HG03025 (cell line): ENCODE measurements around the gene MXRA7.
A peak's percentile ranks its signal among the peaks of the same experiment; 100 is the strongest.
"Not testable (repeated sequence)": the region's sequence is repeated elsewhere in the genome, so short reads cannot be mapped to it uniquely, and the experiment has no call there.

Source experiments
- ATAC-seq: cut with Tn5 transposase; IDR thresholded peaks from one replicate; pipeline ENCODE4 v1.9.1; 2021; ENCODE audit warnings: mild to moderate bottlenecking, moderate library complexity; ENCODE audit not compliant: unreplicated experiment, low FRiP score

The MXRA7 gene

DNA sequence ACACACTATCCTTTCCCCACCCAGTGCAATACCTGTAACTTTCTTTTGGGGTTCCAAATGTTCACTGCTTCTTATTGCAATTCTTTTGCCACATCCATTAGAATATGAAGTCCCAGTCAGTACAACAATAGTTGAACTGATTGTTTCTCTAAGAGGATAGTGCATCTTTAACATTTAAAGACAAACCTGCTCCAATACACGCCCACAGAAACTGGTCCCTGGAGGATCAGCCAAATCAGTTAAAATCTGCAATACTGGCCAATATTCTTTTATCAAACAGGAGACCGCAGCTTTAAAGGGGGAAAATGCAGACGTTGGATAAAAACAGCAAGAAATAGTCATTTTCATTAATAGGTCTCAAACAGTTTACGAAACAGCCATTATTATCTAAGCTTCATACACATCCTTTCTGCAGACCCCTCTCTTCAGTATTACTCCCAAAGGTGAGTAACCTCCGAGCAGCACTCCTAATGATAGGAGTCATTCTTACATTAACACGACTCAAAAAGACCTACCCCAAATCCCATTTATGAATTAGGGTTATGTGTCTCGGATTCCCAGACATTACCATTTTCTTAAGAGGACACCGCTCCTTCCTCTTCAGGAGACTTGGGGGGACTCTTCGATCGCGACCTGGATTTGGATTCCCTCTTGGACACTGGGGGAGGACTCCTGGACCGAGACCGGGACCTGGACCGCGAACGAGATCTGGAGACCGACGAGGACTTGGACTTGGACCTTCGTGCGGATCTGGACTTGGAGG is 25.0 kb upstream of the MXRA7 start:
- ATAC-seq, result no peak

DNA sequence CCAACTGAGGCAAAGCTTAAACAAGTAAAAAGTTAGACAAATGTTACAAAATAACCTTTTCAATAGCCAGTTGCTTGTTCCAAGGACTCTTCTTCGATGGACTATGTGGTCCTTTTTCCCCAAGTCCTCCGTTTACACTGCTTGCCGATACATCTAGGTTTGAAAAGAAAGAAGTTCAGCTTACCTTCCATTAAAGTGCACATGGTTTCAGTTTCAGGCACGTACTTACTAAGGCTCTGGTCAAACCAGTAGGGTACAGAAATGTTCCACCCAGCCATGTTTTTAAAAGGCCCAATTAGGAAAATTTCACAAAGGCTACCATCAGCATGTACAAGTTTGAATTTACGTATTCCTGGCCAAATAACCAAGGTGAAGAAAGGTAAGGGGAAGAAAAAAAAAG is 24.2 kb upstream of the MXRA7 start:
- no peak for ATAC-seq

DNA sequence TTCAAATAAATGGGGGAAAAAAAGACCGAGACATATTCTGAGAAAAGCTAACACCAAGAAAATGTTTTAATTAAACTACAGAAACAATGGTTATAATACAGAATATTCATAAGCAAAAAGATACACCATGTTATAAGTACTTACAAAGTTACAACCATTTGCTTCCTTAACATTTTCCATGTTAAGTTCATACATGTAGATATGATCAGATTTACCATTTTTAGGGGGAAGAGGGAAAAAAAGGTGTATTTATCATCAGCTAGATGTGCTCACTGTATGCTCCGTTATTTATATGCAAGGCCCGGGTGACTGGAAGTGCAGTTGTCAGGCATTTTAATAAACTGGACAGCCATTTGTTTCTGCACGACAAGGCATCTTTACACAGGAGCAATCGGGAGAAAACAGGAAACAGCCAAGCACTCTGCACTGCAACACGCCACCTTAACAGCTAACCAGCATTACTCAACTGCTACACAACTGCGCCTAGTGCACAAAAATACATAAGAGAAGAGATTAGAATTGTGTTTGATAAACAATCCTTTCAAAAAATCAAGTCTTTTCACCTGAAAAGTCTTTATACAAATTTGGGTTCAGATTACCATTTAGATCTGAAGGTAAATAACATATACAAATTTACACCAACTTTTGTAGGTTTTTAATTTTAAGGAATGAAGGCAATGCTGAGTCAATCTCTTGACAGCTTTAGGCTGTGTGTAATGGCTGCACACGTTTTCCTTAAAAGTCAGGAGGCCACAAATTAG is 23.5 kb upstream of the MXRA7 start:
- no peak for ATAC-seq

DNA sequence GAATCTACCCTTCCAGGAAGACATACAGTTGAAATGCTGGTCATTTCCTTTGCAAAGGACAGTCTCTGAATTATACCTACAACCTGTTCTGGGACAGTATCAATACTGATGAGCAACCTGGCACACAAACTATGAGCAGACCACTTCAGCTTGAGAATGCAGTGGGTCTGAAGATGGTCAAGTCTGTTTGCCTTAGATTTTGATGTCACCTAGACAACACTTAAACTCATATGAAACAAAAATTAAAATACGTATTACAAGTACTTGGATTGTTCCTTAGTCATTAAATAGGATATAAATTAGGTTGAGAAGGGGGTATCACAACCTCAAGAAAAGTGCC is 22.8 kb upstream of the MXRA7 start:
- no peak for ATAC-seq

DNA sequence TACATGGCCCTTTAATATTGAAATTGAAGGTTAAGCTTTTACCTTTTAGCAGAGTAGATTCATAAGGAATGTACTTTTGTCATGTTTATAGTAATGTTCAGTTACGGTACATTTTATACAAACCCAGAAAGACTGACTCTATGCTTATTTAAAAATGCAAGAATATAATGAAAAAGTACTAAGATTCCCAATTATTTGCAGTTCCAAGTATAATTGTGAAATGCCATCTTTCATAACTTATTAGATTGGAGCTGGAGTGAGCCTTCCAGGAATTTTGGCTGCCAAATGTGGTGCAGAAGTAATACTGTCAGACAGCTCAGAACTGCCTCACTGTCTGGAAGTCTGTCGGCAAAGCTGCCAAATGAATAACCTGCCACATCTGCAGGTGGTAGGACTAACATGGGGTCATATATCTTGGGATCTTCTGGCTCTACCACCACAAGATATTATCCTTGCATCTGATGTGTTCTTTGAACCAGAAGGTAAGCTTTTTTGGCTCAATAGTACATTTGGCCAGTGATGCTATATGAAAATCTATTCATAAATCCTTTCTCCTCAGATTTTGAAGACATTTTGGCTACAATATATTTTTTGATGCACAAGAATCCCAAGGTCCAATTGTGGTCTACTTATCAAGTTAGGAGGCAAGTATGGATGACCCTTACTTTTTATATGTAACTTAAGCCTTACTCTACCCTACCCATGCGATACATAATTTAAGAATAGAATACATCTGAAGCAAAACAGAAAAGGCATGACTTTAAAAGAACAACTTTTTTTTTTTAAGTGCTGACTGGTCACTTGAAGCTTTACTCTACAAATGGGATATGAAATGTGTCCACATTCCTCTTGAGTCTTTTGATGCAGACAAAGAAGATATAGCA is 22.2 kb upstream of the MXRA7 start:
- ATAC-seq, result no peak

DNA sequence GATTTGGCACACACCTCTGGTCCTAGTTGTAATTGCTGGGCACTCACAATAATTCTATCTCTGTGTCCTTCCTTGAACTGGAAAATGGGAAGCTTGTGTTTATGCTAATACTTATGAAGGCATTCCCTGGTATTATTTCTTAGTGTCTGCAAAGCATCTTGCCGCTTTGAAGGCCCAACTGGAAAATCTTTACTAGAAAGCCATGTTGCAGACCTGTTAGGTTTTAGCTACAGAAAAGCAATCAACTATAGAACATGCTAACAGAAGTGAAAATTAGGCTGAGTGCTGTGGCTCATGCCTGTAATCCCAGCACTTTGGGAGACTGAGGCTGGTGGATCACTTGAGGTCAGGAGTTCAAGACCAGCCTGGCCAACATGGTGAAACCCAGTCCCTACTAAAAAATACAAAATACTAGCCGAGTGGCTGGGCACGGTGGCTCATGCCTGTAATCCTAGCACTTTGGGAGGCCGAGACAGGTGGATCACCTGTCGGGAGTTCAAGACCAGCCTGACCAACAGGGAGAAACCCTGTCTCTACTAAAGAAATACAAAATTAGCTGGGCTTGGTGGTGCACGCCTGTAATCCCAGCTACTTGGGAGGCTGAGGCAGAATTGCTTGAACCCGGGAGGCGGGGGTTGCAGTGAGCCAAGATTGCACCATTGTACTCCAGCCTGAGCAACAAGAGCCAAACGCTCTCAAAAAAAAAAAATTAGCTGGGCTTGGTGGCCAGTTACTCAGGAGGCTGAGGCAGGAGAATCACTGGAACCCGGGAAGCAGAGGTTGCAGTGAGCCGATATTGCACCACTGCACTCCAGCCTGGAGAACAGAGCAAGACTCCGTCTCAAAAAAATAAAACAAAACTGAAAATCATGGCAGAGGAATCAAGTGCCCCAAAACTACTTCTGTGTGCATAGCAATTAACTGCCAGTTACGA is 21.3 kb upstream of the MXRA7 start:
- ATAC-seq, result not testable (repeated sequence)

DNA sequence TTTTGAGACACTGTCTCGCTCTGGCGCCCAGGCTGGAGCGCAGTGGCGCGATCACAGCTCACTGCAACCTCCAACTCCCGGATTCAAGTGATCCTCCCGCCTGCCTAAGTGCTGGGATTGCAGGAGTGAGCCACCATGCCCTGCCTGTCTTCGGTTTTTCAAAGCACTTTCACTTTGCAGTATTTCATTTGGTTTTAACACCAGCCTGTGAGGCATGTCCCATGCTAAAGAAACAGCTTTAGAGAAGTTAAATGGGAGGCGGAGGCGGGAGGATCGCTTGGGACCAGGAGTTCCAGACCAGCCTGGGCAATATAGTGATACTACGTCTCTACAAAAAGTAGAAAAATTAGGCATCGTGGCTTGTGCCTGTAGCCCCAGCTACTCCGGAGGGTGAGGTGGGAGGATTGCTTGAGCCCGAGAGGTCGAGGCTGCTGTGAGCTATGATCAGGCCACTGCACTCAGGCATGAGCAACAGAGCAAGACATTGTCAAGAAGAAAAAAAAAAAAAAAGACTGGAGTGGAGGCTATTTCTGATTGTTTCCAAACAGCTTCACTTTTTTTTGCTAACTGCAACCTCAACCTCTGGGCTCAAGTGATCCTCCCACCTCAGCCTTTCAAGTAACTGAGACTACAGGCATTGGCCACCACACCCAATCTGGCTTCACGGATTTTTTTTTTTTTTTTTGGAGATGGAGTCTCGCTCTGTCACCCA is 17.1 kb upstream of the MXRA7 start:
- ATAC-seq, result no peak

DNA sequence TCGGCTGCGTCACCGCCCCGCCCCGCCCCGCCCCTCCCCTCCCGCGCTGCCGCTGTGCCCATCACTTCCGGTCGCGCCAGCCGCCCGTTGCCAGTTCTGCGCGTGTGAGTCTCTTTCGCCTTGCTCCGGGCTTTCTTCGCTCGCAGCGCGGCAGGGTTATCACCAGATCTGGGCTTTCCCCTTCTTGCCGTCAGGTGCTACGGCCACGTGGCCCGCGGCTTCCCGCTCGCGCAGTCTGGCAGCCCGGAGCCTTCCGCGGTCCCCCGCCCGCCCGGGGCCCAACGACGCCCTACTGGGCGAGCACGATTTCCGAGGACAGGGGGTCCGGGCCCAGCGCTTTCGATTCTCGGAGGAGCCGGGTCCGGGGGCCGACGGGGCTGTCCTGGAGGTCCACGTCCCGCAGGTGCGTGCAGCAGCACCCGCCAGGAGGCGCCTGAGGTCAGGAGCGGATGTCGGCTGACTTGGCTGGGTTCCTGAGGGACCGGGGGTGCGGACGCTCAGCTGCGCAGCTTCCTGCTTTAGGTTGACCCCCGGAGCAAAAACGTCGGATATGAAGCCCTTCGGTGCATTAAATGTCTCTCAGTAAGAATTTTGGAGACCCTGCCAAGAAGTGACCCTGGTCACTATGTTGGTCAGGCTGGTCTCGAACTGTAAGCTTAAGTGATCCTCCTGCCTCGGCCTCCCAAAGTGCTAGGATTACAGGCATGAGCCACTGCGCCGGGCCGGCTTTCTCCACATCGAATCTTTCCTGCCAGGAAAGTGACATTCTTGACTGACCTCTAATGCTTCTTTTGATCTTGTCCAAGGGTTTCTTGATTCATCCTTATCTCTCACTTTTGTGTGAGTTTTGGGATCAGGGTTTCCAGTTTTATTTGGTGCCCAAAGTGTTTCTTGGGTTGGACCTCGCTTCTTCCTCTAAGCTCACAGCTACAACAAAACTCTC is 16.3 kb upstream of the MXRA7 start, which contains the start of gene METTL23:
Gene METTL23, plus strand, starts transcription at position 64 of the 943 bp plus-strand sequence. CDS start 2,872 bp downstream, outside the sequence.
- peak; percentile 22 for ATAC-seq

DNA sequence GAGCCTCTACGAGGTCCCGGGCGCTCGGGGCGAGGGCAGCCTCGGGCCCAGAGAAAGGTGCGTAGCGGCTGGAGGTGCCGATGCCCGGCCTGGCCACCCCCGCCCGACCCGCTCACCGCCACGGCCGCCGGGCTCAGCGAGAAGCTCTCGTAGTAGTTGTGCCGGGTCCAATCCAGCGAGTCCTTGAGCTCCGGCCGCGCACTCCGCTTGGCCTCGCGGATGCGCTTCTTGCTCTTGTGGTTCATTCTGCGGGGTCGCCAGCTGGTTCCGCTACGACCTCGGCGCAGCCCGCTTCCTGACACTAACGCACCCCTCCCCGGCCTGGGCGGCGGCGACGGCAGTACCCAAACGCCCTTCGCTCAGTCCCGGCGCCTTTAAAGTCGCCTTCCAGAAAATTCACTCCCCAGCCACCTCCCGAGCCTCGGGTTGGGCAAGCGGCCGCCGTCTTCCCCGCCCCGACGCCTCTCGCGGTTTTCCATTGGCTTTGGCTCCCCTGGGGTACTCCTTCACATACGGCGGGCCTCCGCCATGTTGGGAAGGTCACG is 15.5 kb upstream of the MXRA7 start, which contains the start of gene JMJD6:
Gene JMJD6, minus strand, starts transcription at position 376 of the 545 bp plus-strand sequence. Its CDS starts 131 bp downstream, at position 245.
- ATAC-seq, result peak; percentile 72

DNA sequence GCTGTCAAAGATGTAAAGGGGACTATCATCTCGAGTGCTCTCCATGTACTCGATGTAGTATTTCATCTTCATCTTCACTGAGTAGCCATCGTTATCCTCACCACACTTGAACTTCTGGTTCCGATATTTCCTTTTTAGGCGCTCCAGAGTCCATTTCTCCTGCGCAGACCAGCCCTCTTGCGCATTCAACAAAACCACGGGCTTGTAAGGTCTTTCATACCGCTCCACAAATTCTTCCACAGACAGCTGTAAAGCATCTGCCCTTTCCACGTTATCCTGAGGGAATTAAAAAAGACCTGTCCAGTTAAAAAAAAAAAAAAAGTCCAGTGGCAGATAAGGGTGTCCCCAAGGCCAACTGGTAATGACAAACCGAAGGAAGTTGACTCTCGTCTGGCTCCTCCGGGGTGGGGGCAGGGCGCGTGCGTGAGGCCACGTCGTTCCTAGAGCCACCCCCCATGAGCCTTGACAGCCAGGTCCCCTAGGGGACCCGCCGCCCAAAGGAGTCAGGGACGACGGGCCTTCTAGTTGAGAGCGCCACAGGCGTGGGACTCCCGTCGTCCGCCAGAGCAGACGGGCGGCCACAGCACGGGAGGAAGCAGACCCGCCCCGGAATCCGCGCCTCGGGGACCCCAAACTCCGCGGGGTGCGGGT is 14.9 kb upstream of the MXRA7 start:
- peak; percentile 17 for ATAC-seq

DNA sequence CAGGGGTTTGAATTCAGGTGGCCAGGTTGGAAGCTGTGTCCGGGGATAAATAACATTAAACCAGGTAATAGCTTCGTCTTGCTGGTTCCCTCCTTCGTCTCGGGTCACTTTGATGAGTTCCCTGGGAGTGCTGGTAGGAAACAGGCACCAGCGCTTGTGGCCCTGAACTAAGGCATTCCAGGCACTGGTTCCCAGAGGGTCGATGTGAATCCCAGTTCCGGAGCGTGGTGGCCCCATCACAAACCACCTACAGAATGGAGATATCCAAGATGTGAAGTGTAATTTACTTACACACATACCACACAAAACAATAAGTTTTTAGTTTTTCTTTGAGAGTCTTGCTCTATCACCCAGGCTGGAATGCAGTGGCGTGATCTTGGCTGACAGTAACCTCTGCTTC is 13.0 kb upstream of the MXRA7 start:
- ATAC-seq, result no peak

DNA sequence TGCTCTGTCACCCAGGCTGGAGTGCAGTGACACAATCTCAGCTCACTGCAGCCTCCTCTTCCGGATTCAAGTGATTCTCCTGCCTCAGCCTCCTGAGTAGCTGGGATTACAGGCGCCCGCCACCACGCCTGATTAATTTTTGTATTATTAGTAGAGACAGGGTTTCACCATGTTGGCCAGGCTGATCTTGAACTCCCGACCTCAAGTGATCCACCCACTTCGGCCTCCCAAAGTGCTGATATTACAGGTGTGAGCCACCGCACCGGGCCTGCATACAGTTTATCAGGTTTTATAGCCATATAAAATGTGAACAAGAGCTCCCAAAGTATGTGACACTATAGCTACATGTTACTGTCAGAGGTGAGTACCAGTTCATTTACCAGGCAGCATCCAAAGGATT is 12.2 kb upstream of the MXRA7 start:
- not testable (repeated sequence) for ATAC-seq

DNA sequence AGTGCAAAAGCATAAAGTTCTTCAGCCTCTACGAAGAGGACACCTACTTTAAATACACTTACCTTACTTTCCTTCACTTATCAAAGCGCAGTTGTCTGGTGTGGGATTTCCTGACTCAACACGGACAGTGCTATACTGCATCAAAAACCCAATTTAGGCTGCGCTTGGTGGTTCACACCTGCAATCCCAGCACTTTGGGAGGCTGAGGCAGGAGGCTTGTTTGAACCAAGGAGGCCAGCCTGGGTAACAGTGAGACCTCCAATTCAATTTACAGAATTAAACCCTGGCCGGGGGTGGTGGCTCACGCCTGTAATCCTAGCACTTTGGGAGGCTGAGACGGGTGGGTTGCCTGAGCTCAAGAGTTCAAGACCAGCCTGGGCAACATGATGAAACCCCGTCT is 11.5 kb upstream of the MXRA7 start:
- ATAC-seq, result no peak

DNA sequence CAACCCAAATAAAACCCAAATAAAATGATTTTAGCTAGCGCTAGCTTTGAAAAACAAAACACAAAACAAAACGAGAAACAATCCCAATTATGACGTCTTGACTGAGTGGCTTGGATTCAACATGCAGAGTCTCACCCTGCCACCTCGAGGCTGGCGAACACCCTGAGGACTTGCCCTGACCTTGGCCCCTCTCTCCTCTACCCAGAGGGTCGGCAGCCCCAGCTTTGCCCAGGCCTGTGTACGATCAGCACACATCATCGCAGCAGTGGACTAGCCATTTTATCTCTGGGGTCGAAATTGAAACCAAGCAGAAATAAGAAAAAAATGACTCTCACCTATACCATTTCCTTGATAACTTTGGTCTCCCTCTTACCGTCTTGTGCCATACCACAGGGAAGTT is 10.7 kb upstream of the MXRA7 start:
- ATAC-seq, result no peak

DNA sequence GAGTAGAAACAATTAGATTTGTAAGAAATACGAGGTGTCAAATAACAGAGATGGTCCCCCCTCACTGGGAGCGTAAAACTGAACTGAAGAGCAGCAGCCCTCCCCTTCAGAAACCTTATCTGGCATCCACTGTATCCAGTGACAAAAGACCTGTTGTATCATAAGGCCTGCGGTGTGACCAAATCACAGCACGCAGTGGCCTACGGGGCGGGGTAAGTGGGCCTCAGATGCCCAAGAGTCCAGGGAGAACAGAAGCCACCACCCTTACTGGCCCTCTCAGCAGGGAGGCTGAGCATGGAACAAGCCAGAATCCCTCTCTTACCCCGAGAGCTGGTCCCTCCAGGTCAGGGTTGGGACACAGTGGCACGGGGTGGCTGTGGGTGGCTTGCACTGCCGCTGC is 10.2 kb upstream of the MXRA7 start:
- ATAC-seq, result no peak

DNA sequence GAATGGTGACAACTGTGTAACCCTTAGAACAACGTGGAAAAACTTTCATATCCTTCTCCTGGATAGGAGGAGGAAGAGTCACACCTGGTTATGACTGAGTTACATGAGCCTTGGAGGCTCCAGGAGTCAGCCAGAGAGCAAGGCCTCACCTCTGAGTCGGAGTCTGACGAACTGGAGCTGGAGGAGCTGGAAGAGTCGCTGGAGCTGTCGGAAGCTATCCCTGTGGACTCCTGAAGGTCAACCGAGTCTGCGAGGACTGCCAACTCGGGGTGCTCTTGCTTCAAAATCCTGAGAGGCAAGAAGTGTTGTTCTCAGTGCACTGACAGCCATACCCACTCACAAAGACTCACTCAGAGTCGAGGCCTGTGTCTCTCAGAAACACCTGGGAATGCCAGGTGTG is 9.4 kb upstream of the MXRA7 start:
- ATAC-seq, result no peak

DNA sequence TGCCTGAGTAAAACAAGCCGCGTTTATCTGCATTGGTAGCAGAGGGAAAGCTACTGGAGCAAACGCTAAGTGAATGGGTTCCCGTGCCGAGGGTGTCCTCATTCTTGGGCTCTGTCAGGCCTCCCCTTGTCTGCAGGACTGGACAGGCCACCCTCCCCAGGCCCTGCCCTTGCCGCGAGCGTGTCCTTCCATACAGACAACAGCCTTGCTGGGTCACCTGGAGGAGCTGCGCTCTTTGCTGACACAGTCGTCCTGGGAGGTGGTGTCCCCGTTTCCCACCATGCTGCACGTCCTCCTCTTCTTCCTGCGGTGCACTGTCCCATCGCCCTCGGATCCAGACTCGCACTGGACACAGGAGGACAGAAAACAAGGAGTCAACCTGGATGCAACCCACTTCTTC is 7.8 kb upstream of the MXRA7 start:
- no peak for ATAC-seq
